H9 (cell line): ENCODE measurements around the gene DPP10. TPM values are rescaled to one million over a fixed set of nuclear protein-coding genes. Genes with fewer than 3 reads are reported as not detected.

ENCODE experiments used
- DNase-seq: peaks from one replicate; pipeline ENCODE4 v3.0.0-alpha.2; 2017
- H2AFZ ChIP-seq: one replicate; pipeline ENCODE4 v1.6.1; 2013; ENCODE audit warnings: mild to moderate bottlenecking, low read length, control low read depth, moderate library complexity
- H2AK5ac ChIP-seq: 2 replicates; pipeline ENCODE4 v1.6.1; 2013; ENCODE audit warnings: low read length, control low read depth, mixed read lengths; ENCODE audit not compliant: insufficient read length
- H2BK120ac ChIP-seq: one replicate; pipeline ENCODE4 v1.6.1; 2013; ENCODE audit warnings: low read depth, mild to moderate bottlenecking, low read length, control low read depth, inconsistent platforms; ENCODE audit not compliant: poor library complexity, severe bottlenecking
- H2BK12ac ChIP-seq: 2 replicates; pipeline ENCODE4 v1.6.1; 2013; ENCODE audit warnings: low read length, control low read depth, mixed read lengths, low read depth; ENCODE audit not compliant: insufficient read length
- H2BK15ac ChIP-seq: 2 replicates; pipeline ENCODE4 v1.6.1; 2013; ENCODE audit warnings: low read depth, low read length, control low read depth
- H2BK20ac ChIP-seq: one replicate; pipeline ENCODE4 v1.6.1; 2013; ENCODE audit warnings: low read depth, mild to moderate bottlenecking, low read length, control low read depth, inconsistent platforms; ENCODE audit not compliant: poor library complexity, severe bottlenecking
- H2BK5ac ChIP-seq: 2 replicates; pipeline ENCODE4 v1.6.1; 2013; ENCODE audit warnings: low read length, control low read depth, mixed read lengths; ENCODE audit not compliant: insufficient read length
- H3K14ac ChIP-seq: 2 replicates; pipeline ENCODE4 v1.6.1; 2013; ENCODE audit warnings: low read length, control low read depth; ENCODE audit not compliant: insufficient read depth
- H3K18ac ChIP-seq: 2 replicates; pipeline ENCODE4 v1.6.1; 2013; ENCODE audit warnings: low read depth, mild to moderate bottlenecking, mixed read lengths, low read length, control low read depth; ENCODE audit not compliant: insufficient read length
- H3K23ac ChIP-seq: 2 replicates; pipeline ENCODE4 v1.6.1; 2013; ENCODE audit warnings: low read length, control low read depth, mixed read lengths, low read depth; ENCODE audit not compliant: insufficient read length
- H3K23me2 ChIP-seq: 2 replicates; pipeline ENCODE4 v1.6.1; 2013; ENCODE audit warnings: low read depth, mild to moderate bottlenecking, mixed read lengths, low read length, control low read depth; ENCODE audit not compliant: insufficient read length, poor library complexity, severe bottlenecking
- H3K27ac ChIP-seq: 2 replicates; pipeline ENCODE4 v1.5.1; 2013; ENCODE audit warnings: low read length, control low read depth, mixed read lengths, low read depth; ENCODE audit not compliant: insufficient read length
- H3K27me3 ChIP-seq: 2 replicates; pipeline ENCODE4 v1.6.1; 2013; ENCODE audit warnings: low read length, control low read depth, inconsistent platforms; ENCODE audit not compliant: insufficient read depth
- H3K4ac ChIP-seq: 2 replicates; pipeline ENCODE4 v1.6.1; 2013; ENCODE audit warnings: low read depth, mild to moderate bottlenecking, control low read depth, inconsistent platforms, low read length, moderate library complexity
- H3K4me1 ChIP-seq: 2 replicates; pipeline ENCODE4 v1.6.1; 2013; ENCODE audit warnings: low read length, control low read depth, inconsistent platforms; ENCODE audit not compliant: insufficient read depth
- H3K4me2 ChIP-seq: 2 replicates; pipeline ENCODE4 v1.6.1; 2013; ENCODE audit warnings: low read length, control low read depth, mixed read lengths; ENCODE audit not compliant: insufficient read length, insufficient read depth
- H3K56ac ChIP-seq: 2 replicates; pipeline ENCODE4 v1.6.1; 2013; ENCODE audit warnings: low read depth, mild to moderate bottlenecking, mixed read lengths, low read length, control low read depth; ENCODE audit not compliant: insufficient read length
- H3K79me1 ChIP-seq: 2 replicates; pipeline ENCODE4 v1.6.1; 2013; ENCODE audit warnings: low read depth, mild to moderate bottlenecking, moderate library complexity, low read length, control low read depth, inconsistent platforms; ENCODE audit not compliant: insufficient read depth, poor library complexity, severe bottlenecking
- H3K79me2 ChIP-seq: 2 replicates; pipeline ENCODE4 v1.6.1; 2013; ENCODE audit warnings: low read length, control low read depth, inconsistent platforms; ENCODE audit not compliant: insufficient read depth
- H3K9ac ChIP-seq: 2 replicates; pipeline ENCODE4 v1.6.1; 2013; ENCODE audit warnings: low read length, control low read depth, mixed read lengths; ENCODE audit not compliant: insufficient read length; ENCODE audit errors: extremely low read depth
- H3K9me3 ChIP-seq: one replicate; pipeline ENCODE4 v1.6.1; 2013; ENCODE audit warnings: low read depth, low read length, inconsistent platforms; ENCODE audit not compliant: control insufficient read depth
- H3T11ph ChIP-seq: one replicate; pipeline ENCODE4 v1.6.1; 2013; ENCODE audit warnings: mild to moderate bottlenecking, low read length, control low read depth, inconsistent platforms
- H4K20me1 ChIP-seq: one replicate; pipeline ENCODE4 v1.6.1; 2013; ENCODE audit not compliant: control insufficient read depth, insufficient read length, insufficient read depth
- H4K5ac ChIP-seq: 2 replicates; pipeline ENCODE4 v1.6.1; 2013; ENCODE audit warnings: low read depth, mild to moderate bottlenecking, mixed read lengths, low read length, control low read depth; ENCODE audit not compliant: insufficient read length
- H4K8ac ChIP-seq: replicated peaks from 2 replicates; pipeline ENCODE4 v1.6.1; 2013; ENCODE audit warnings: low read length, control low read depth, mixed read lengths, low read depth; ENCODE audit not compliant: insufficient read length
- H4K91ac ChIP-seq: 2 replicates; pipeline ENCODE4 v1.6.1; 2013; ENCODE audit warnings: low read depth, mild to moderate bottlenecking, moderate library complexity, mixed read lengths, low read length, control low read depth; ENCODE audit not compliant: insufficient read length
- H3K27ac Mint-ChIP-seq, 3 experiments: 2 replicates in 2 of 3; 3 replicates in 1 of 3; pipeline ENCODE4 v1.8.0; 2020 to 2021; ENCODE audit warnings: mixed read lengths in 3 of 3, mild to moderate bottlenecking in 1 of 3, moderate library complexity in 1 of 3
- H3K27me3 Mint-ChIP-seq: 2 replicates; pipeline ENCODE4 v1.8.0; 2021; ENCODE audit warnings: low read depth, mild to moderate bottlenecking, moderate library complexity, mixed read lengths
- H3K36me3 Mint-ChIP-seq, 3 experiments: 2 replicates in 2 of 3; 3 replicates in 1 of 3; pipeline ENCODE4 v1.8.0; 2020 to 2021; ENCODE audit warnings: low read depth in 3 of 3, mixed read lengths in 3 of 3; ENCODE audit not compliant: insufficient read depth in 1 of 3
- H3K4me1 Mint-ChIP-seq, 2 experiments: 2 replicates each; pipeline ENCODE4 v1.8.0; 2020; ENCODE audit warnings: mixed read lengths in 2 of 2
- H3K4me3 Mint-ChIP-seq, 2 experiments: 2 replicates in 1 of 2; 3 replicates in 1 of 2; pipeline ENCODE4 v1.8.0; 2020 to 2021; ENCODE audit warnings: mild to moderate bottlenecking in 2 of 2, mixed read lengths in 2 of 2, moderate library complexity in 1 of 2
- H3K9me3 Mint-ChIP-seq, 2 experiments: 2 replicates in 1 of 2; 3 replicates in 1 of 2; pipeline ENCODE4 v1.8.0; 2020; ENCODE audit warnings: mild to moderate bottlenecking in 2 of 2, mixed read lengths in 2 of 2, moderate library complexity in 1 of 2
- CTCF ChIP-seq: fragments of 200-600 bp; sonication (generic); conservative IDR thresholded peaks from 3 replicates; pipeline ENCODE4 v1.8.0; 2021; ENCODE audit warnings: antibody characterized with exemption, mild to moderate bottlenecking
- WGBS: extraction: QIAGEN DNeasy Blood & Tissue Kit; methylation state at CpG from one replicate; pipeline ENCODE4 v1.1.7; 2013; ENCODE audit warnings: missing lambda C conversion rate, low lambda C conversion rate, mixed read lengths; ENCODE audit not compliant: insufficient read length; ENCODE audit errors: extremely low coverage; 5-methylcytosine and 5-hydroxymethylcytosine counted together
- total RNA-seq: library from RNA; stranded (reverse); gene quantifications from 2 replicates; pipeline ENCODE4 v1.2.1, GENCODE V29; 2021

Gene DPP10
- total RNA-seq, 1 experiment from 2014 or later, result 11.3 TPM

- Histone ChIP-seq H4K5ac (no peak overlapping the region), H3K79me2 (no peaks in the 10 kb centered on the region), H3K9ac (no peak overlapping the region), H2BK120ac (no peak overlapping the region), H3K79me1 (no peaks in the 10 kb centered on the region), H3K23me2 (no peaks in the 10 kb centered on the region), H3K4me1 (peaks cover 5% of the 10 kb centered on the region), H2AK5ac (no peak overlapping the region), H4K20me1 (no peaks in the 10 kb centered on the region), H3T11ph (no peak overlapping the region), H3K56ac (no peak overlapping the region), H2BK5ac (no peak overlapping the region), H4K91ac (no peak overlapping the region), H3K14ac (no peak overlapping the region), H3K18ac (no peak overlapping the region), H2BK20ac (no peak overlapping the region), H2BK15ac (no peak overlapping the region), H3K9me3 (peaks cover 5% of the 10 kb centered on the region), H3K23ac (no peak overlapping the region), H3K27ac (no peak overlapping the region), H2BK12ac (no peak overlapping the region), H3K27me3 (no peaks in the 10 kb centered on the region), H3K4me2 (no peak overlapping the region), H2AFZ (no peak overlapping the region), H4K8ac (no peak overlapping the region), H3K4ac (no peak overlapping the region)
- Mint-ChIP-seq H3K4me3 (no peak overlapping the region), H3K4me1 (peaks cover 13 to 24% of the 10 kb centered on the region in 2 experiments), H3K36me3 (peaks cover 2 to 17% (median 12%) of the 10 kb centered on the region in 3 experiments; a peak in 5 of 7 replicates), H3K27me3 (no peaks in the 10 kb centered on the region), H3K27ac (no peak overlapping the region), H3K9me3 (peaks cover 17 to 20% of the 10 kb centered on the region in 2 experiments; a peak in 4 of 5 replicates)
- no peak for TF ChIP-seq CTCF
- no CpG with 5 or more reads among the region's 1 CpG for WGBS
- no peak for DNase-seq
Measured at GRCh38 chr2:115124817-115125216, 682.4 kb downstream of the DPP10 start.
